Mesothelial cell of epicardium (in vitro differentiated cells): ENCODE measurements around the gene MIEN1. TPM values are rescaled to one million over a fixed set of nuclear protein-coding genes. Genes with fewer than 3 reads are reported as not detected.

Experiments
- DNase-seq, 2 experiments: peaks; one replicate each; pipeline ENCODE4 v3.0.0; 2021; ENCODE audit warnings: low spot score in 2 of 2; ENCODE audit not compliant: unreplicated experiment in 2 of 2
- H3K27ac Mint-ChIP-seq: 2 replicates; pipeline ENCODE4 v1.8.0; 2021; ENCODE audit warnings: mixed read lengths
- H3K27me3 Mint-ChIP-seq: 2 replicates; pipeline ENCODE4 v1.8.0; 2021; ENCODE audit warnings: low read depth, mixed read lengths
- H3K36me3 Mint-ChIP-seq: 2 replicates; pipeline ENCODE4 v1.8.0; 2021; ENCODE audit warnings: mixed read lengths
- H3K4me1 Mint-ChIP-seq: 2 replicates; pipeline ENCODE4 v1.8.0; 2021; ENCODE audit warnings: mixed read lengths
- H3K4me3 Mint-ChIP-seq: 2 replicates; pipeline ENCODE4 v1.8.0; 2021; ENCODE audit warnings: mild to moderate bottlenecking, moderate library complexity, mixed read lengths
- H3K9me3 Mint-ChIP-seq: 2 replicates; pipeline ENCODE4 v1.8.0; 2021; ENCODE audit warnings: mixed read lengths
- CTCF ChIP-seq: fragments of 200-600 bp; sonication (generic); IDR thresholded peaks from one replicate; pipeline ENCODE4 v1.5.0; 2021; ENCODE audit warnings: antibody characterized with exemption; ENCODE audit not compliant: unreplicated experiment
- total RNA-seq: library from RNA; stranded (reverse); gene quantifications from 3 replicates; pipeline ENCODE4 v1.2.1, GENCODE V29; 2021

MIEN1 gene
- total RNA-seq, 1 donor from 2014 or later = 35.3 TPM

- Mint-ChIP-seq H3K4me3 (no peak overlapping the region), H3K9me3 (no peaks in the 10 kb centered on the region), H3K27me3 (peaks cover 6% of the 10 kb centered on the region)
These were observed 13.9 kb upstream of the MIEN1 start for GRCh38 chr17:39744075-39744835.

GRCh38 chr17:39742856-39743436 lies 12.6 kb upstream of the MIEN1 start:
- Mint-ChIP-seq H3K27ac (no peak overlapping the region), H3K9me3 (no peaks in the 10 kb centered on the region), H3K27me3 (peaks cover 13% of the 10 kb centered on the region), H3K36me3 (peaks cover 12% of the 10 kb centered on the region), H3K4me3 (no peak overlapping the region), H3K4me1 (peaks cover 22% of the 10 kb centered on the region)
- TF ChIP-seq CTCF = no peak
- no peak for DNase-seq

More at GRCh38 chr17:39744075-39744835, 13.9 kb upstream of the MIEN1 start:
- Mint-ChIP-seq H3K4me1 (peaks cover 19% of the 10 kb centered on the region), H3K36me3 (peaks cover 13% of the 10 kb centered on the region), H3K27ac (no peak overlapping the region)
- TF ChIP-seq CTCF = no peak
- no peak for DNase-seq

GRCh38 chr17:39742126-39742855 lies 12.0 kb upstream of the MIEN1 start:
- no peaks in the 10 kb centered on the region for H3K9me3 Mint-ChIP-seq
- H3K36me3 Mint-ChIP-seq = peaks cover 9% of the 10 kb centered on the region
- H3K4me1 Mint-ChIP-seq = peaks cover 26% of the 10 kb centered on the region
- H3K27me3 Mint-ChIP-seq = peaks cover 17% of the 10 kb centered on the region
- no peak overlapping the region for H3K4me3 Mint-ChIP-seq
- no peak for DNase-seq
- no peak overlapping the region for H3K27ac Mint-ChIP-seq
- TF ChIP-seq CTCF = no peak

GRCh38 chr17:39740357-39741111 lies 10.2 kb upstream of the MIEN1 start:
- H3K27ac Mint-ChIP-seq = peak overlapping the region; percentile 95
- H3K27me3 Mint-ChIP-seq = peaks cover 28% of the 10 kb centered on the region
- no peak for TF ChIP-seq CTCF
- H3K9me3 Mint-ChIP-seq = no peaks in the 10 kb centered on the region
- H3K4me1 Mint-ChIP-seq = peaks cover 39% of the 10 kb centered on the region
- peaks cover 9% of the 10 kb centered on the region for H3K36me3 Mint-ChIP-seq
- peak in 1 of 2 experiments; percentile 53 for DNase-seq
- peak overlapping the region; percentile 89 for H3K4me3 Mint-ChIP-seq

GRCh38 chr17:39739885-39740356 lies 9.6 kb upstream of the MIEN1 start:
- Mint-ChIP-seq H3K27me3 (peaks cover 29% of the 10 kb centered on the region), H3K4me1 (peaks cover 39% of the 10 kb centered on the region), H3K9me3 (no peaks in the 10 kb centered on the region), H3K36me3 (peaks cover 9% of the 10 kb centered on the region), H3K4me3 (peak overlapping the region; percentile 89), H3K27ac (peak overlapping the region; percentile 95)
- no peak for DNase-seq
- TF ChIP-seq CTCF = no peak
